Measurements from ENCODE around the gene ADM.

ADM gene

DNA sequence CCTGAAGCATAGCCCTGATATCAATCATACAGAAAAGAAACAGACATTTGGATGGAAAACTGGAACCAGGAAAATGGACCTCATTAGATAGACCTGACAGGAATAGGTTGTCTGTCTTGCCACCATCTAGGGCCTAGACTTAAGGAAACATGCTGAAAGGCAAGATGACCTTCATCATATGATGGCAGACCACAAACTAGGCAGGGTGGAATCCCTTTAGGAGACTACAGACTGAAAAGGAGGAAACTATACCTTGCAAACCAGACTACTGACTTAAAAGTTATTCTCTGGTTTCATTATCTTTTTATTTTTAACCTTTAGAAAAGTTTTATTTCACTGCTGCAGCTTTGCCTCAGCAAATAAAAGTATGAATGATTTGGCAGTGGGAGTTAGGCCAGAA, 31.1 kb upstream of the ADM start:
- H3K27ac ChIP-seq (ENCODE audit: low read length), result no peak overlapping the region
- H3K27me3 ChIP-seq (ENCODE audit: control insufficient read depth, insufficient read depth, low read length), result no peaks in the 10 kb centered on the region
- H3K9me3 ChIP-seq (ENCODE audit: control insufficient read depth, insufficient read depth, low read length), result no peaks in the 10 kb centered on the region
- H3K4me1 ChIP-seq (ENCODE audit: control insufficient read depth, insufficient read depth, low read length), result no peaks in the 10 kb centered on the region; the same call in 1 of the 2 replicates
- no peak overlapping the region for H3K4me3 ChIP-seq (ENCODE audit: low read length)
- DNase-seq (ENCODE audit: low read depth, low spot score), result no peak
- H3K36me3 ChIP-seq (ENCODE audit: control insufficient read depth, insufficient read depth, low read length), result no peaks in the 10 kb centered on the region

DNA sequence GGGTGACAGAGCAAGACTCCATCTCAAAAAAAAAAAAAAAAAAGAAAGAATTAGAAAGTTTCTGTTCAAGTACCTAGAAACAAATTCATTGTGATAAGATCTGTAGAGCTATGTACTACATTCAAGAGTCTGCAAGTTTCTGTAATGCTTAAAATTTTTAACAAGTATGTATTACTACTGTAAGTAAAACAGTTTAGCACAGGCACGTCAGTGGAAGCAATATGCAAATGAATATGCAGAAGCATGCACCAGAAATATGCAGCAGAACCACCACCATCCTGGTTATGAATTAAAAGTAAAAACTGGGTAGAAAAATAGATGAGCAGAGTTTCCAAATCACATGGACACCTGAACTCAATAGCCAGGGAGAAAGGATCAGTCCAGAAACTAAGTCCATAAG, 30.1 kb upstream of the ADM start:
- Histone ChIP-seq H3K27me3 (ENCODE audit: control insufficient read depth, insufficient read depth, low read length) (no peaks in the 10 kb centered on the region), H3K27ac (ENCODE audit: low read length) (no peak overlapping the region)
- no CpG with 5 or more reads among the region's 1 CpG for WGBS (ENCODE audit: insufficient coverage, insufficient read length)

DNA sequence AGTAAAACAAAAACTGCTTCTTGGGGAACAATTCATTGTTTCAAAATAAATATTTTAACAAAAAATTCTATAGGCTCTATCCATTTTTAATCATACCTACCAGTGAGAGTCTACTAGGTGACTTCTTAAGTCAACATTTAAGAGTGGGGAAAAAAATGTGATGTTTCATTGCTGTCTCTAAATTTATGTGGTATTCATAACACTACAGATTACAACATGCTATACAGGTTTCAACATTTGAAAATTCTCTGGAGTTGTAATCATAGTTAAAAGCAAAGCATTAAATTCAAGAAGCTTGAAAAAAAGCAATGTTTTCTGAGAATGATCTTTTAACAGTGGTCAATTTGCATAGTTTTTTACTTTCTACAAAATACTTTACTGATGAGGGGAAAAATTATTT, 29.2 kb upstream of the ADM start:
- H3K36me3 ChIP-seq (ENCODE audit: control insufficient read depth, insufficient read depth, low read length), result no peaks in the 10 kb centered on the region
- H3K27ac ChIP-seq (ENCODE audit: low read length), result no peak overlapping the region
- no peak for DNase-seq (ENCODE audit: low read depth, low spot score)

More for the DNA sequence above, 30.1 kb upstream of the ADM start:
- H3K36me3 ChIP-seq (ENCODE audit: control insufficient read depth, insufficient read depth, low read length), result no peaks in the 10 kb centered on the region
- H3K4me1 ChIP-seq (ENCODE audit: control insufficient read depth, insufficient read depth, low read length), result no peaks in the 10 kb centered on the region; the same call in 1 of the 2 replicates
- no peaks in the 10 kb centered on the region for H3K9me3 ChIP-seq (ENCODE audit: control insufficient read depth, insufficient read depth, low read length)
- DNase-seq (ENCODE audit: low read depth, low spot score), result no peak
- H3K4me3 ChIP-seq (ENCODE audit: low read length), result no peak overlapping the region

DNA sequence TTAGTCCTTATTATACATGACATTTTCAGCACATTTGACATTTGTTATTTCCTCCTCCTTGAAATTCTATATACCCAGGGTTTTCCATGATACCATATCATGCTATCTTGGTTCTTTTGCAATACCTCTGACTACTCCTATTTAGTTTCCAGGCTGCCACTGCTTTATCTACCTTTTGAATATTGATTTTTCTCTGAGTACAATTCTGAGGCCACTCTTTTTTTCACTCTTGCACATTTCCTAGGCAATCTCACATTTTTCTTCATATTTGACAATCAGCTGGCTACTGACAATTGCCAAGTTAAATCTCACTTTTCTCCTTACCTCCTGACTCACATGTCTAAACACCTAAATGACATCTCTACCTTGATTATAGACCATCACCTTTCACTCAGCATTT, 22.8 kb upstream of the ADM start:
- H3K27me3 ChIP-seq (ENCODE audit: control insufficient read depth, insufficient read depth, low read length), result no peaks in the 10 kb centered on the region
- DNase-seq (ENCODE audit: low read depth, low spot score), result no peak
- no peaks in the 10 kb centered on the region for H3K36me3 ChIP-seq (ENCODE audit: control insufficient read depth, insufficient read depth, low read length)
- H3K27ac ChIP-seq (ENCODE audit: low read length), result no peak overlapping the region
- H3K9me3 ChIP-seq (ENCODE audit: control insufficient read depth, insufficient read depth, low read length), result no peaks in the 10 kb centered on the region
- no peaks in the 10 kb centered on the region; the same call in 1 of the 2 replicates for H3K4me1 ChIP-seq (ENCODE audit: control insufficient read depth, insufficient read depth, low read length)
- H3K4me3 ChIP-seq (ENCODE audit: low read length), result no peak overlapping the region

More for the DNA sequence above, 29.2 kb upstream of the ADM start:
- H3K27me3 ChIP-seq (ENCODE audit: control insufficient read depth, insufficient read depth, low read length), result no peaks in the 10 kb centered on the region
- H3K9me3 ChIP-seq (ENCODE audit: control insufficient read depth, insufficient read depth, low read length), result no peaks in the 10 kb centered on the region
- no peaks in the 10 kb centered on the region; the same call in 1 of the 2 replicates for H3K4me1 ChIP-seq (ENCODE audit: control insufficient read depth, insufficient read depth, low read length)
- no peak overlapping the region for H3K4me3 ChIP-seq (ENCODE audit: low read length)

DNA sequence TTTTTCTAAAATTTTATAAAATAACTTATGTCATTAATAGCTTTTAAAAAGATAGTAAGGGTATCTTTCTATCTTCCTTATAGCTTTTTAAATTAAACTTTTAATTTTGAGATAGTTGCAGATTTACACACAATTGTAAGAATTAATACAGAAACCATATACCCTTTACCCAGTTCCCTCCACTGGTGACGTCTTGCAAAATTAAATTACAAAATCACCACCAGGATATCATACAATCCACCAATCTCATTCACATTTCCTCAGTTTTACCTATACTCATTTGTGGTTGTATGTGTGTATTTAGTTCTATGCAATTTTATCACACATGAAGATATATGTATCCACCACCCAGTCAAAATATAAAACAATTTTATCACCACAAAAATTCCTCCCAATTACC, 20.9 kb upstream of the ADM start:
- H3K27ac ChIP-seq (ENCODE audit: low read length), result no peak overlapping the region
- DNase-seq (ENCODE audit: low read depth, low spot score), result no peak
- H3K4me3 ChIP-seq (ENCODE audit: low read length), result no peak overlapping the region
- no peaks in the 10 kb centered on the region; the same call in 1 of the 2 replicates for H3K4me1 ChIP-seq (ENCODE audit: control insufficient read depth, insufficient read depth, low read length)
- WGBS (ENCODE audit: insufficient coverage, insufficient read length), result 100% methylated on average over 1 of the region's 1 CpG
- H3K27me3 ChIP-seq (ENCODE audit: control insufficient read depth, insufficient read depth, low read length), result no peaks in the 10 kb centered on the region
- H3K9me3 ChIP-seq (ENCODE audit: control insufficient read depth, insufficient read depth, low read length), result no peaks in the 10 kb centered on the region
- H3K36me3 ChIP-seq (ENCODE audit: control insufficient read depth, insufficient read depth, low read length), result no peaks in the 10 kb centered on the region

DNA sequence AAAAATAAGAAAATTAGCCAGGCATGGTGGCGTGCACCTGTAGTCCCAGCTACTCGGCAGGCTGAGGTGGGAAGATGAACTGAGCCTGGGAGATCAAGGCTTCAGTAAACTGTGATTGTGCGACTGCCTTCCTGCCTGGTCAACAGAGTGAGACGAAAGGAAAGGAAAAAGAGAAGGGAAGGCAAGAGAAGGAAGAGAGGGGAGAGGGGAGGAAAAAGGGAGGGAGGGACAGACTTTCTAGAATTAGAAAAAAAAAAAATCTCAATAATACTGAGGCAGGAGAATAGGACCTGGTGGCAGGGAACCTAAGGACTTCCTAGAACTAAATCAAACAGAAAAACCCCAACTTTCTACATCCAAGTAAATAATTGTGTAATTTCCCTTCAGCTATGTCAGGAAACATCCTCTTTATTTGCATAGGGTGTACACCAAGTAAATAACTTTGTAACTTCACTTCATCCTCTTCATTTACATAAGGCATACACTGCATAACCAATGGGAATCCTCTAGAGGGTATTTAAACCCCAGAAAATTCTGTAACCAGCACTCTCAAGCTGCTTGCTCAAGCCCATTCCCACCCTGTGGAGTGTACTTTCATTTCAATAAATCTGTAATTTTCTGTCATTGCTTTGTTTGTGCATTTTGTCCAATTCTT, 19.6 kb upstream of the ADM start:
- no peaks in the 10 kb centered on the region for H3K27me3 ChIP-seq (ENCODE audit: control insufficient read depth, insufficient read depth, low read length)
- H3K4me3 ChIP-seq (ENCODE audit: low read length), result no peak overlapping the region
- no peaks in the 10 kb centered on the region for H3K9me3 ChIP-seq (ENCODE audit: control insufficient read depth, insufficient read depth, low read length)
- H3K27ac ChIP-seq (ENCODE audit: low read length), result no peak overlapping the region
- peaks cover 4% of the 10 kb centered on the region; the same call in 1 of the 2 replicates for H3K36me3 ChIP-seq (ENCODE audit: control insufficient read depth, insufficient read depth, low read length)
- no CpG with 5 or more reads among the region's 4 CpGs for WGBS (ENCODE audit: insufficient coverage, insufficient read length)
- peaks cover 3% of the 10 kb centered on the region for H3K4me1 ChIP-seq (ENCODE audit: control insufficient read depth, insufficient read depth, low read length)
- DNase-seq (ENCODE audit: low read depth, low spot score), result no peak

DNA sequence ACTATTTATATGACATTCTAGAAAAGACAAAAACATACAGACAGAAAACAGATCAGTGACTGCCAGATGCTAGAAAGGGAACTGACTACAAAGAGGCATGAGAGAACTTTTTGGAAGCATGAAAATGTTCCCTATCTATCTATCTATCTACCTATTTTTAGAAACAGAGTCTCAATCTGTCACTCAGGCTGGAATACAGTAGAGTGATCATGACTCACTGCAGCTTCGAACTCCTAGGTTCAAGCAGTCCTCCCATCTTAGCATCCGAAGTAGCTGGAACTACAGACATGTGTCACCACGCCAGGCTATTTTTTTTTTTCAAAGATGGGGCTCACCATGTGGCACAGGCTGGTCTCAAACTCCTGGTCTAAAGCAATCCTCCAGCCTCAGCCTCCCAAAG, 17.7 kb upstream of the ADM start:
- Histone ChIP-seq H3K27me3 (ENCODE audit: control insufficient read depth, insufficient read depth, low read length) (no peaks in the 10 kb centered on the region), H3K9me3 (ENCODE audit: control insufficient read depth, insufficient read depth, low read length) (no peaks in the 10 kb centered on the region), H3K36me3 (ENCODE audit: control insufficient read depth, insufficient read depth, low read length) (peaks cover 4% of the 10 kb centered on the region; the same call in 1 of the 2 replicates), H3K4me3 (ENCODE audit: low read length) (no peak overlapping the region), H3K27ac (ENCODE audit: low read length) (no peak overlapping the region), H3K4me1 (ENCODE audit: control insufficient read depth, insufficient read depth, low read length) (peaks cover 4% of the 10 kb centered on the region)
- no CpG with 5 or more reads among the region's 3 CpGs for WGBS (ENCODE audit: insufficient coverage, insufficient read length)
- no peak for DNase-seq (ENCODE audit: low read depth, low spot score)

DNA sequence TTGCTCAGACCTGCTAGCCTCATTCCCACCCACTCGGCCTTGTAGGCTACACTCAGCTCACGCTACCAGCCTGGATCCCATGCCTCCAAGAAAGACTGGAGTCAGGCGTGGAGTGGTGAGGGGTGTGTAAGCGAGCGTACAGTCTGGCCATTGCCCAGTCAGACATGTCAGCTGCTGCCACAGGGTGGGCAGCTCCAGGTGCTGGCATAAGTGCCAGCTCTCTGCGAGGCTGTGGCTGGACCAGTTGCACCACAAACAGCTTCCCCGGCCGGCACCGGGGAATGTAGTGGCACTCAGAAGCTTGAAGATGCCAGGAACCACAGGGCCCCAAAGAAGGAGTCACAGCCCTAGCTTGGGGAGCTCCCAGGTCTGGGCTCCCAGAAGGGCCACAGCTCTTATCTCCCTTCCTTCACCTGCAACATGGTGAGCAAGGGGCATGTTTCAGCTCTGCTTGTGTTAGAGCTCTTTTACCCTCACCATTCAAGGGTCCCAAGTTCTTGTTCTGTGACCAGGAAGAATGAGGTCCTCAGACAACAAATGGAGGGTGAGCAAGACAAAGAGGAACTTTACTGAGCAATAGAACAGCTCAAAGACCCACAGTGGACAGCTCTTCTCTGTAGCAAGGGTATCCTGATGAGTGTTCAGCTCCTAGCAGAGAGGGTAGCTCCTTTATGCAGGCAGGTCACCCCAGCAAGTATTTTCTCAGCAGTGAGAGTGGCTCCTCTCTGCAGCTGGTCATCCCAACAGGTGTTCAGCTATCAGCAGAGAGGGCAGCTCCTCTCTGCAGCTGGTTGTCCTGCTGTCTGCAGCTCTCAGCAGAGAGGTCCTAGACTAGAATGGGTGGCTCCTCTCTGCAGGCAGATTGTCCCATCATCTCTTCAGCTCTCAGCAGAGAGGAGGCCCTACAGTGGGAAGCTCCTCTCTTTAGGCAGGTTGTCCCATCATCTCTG, 16.8 kb upstream of the ADM start:
- Histone ChIP-seq H3K27ac (ENCODE audit: low read length) (no peak overlapping the region), H3K36me3 (ENCODE audit: control insufficient read depth, insufficient read depth, low read length) (peaks cover 4% of the 10 kb centered on the region; the same call in 1 of the 2 replicates), H3K4me3 (ENCODE audit: low read length) (no peak overlapping the region), H3K27me3 (ENCODE audit: control insufficient read depth, insufficient read depth, low read length) (no peaks in the 10 kb centered on the region), H3K9me3 (ENCODE audit: control insufficient read depth, insufficient read depth, low read length) (no peaks in the 10 kb centered on the region), H3K4me1 (ENCODE audit: control insufficient read depth, insufficient read depth, low read length) (peaks cover 4% of the 10 kb centered on the region)
- no CpG with 5 or more reads among the region's 9 CpGs for WGBS (ENCODE audit: insufficient coverage, insufficient read length)
- no peak for DNase-seq (ENCODE audit: low read depth, low spot score)

DNA sequence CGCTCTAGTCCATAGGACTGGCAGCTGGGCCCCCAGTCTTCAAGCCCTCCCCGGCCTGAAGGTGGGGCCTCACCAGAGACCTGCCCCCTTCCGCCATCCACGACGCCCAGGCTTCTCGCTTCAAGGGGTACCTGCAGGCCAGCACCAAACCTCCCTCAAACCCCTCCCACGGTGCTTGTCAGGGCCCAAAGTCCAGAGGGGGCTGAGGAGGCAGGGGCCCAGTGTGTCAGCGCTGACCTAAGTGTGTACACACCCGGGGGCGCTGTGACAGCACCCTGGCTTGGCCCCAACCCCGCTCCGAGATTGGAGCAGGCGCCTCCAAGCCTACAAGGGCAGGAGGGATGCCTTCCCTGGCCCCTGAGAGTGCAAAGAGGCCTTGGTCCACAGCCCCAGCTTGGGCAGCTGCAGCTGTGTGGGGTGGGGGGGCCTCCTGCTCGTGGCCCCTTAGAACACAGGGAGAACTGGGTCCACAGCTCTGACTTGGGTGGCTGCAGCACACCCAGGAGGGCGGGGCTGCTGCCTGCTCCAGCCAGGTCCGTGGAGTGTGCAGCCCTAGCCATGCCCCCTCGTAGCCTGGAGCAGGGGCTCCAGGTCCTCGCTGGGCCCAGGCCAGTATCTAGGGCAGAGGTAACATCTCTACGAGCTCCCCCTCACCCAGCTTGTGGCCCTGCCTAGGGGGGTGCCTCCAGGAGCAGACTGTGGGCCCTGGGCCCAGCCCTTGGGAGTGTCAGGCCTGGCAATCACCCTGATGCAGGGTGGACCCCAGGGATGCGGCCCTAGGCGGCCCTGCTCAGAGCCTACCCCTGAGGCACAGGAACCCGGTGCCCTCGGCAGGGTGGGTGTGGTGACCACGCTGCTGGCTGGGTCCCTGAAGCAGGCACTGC, 15.8 kb upstream of the ADM start:
- Histone ChIP-seq H3K36me3 (ENCODE audit: control insufficient read depth, insufficient read depth, low read length) (peaks cover 4% of the 10 kb centered on the region; the same call in 1 of the 2 replicates), H3K27ac (ENCODE audit: low read length) (no peak overlapping the region), H3K4me3 (ENCODE audit: low read length) (no peak overlapping the region), H3K9me3 (ENCODE audit: control insufficient read depth, insufficient read depth, low read length) (no peaks in the 10 kb centered on the region), H3K4me1 (ENCODE audit: control insufficient read depth, insufficient read depth, low read length) (peaks cover 4% of the 10 kb centered on the region), H3K27me3 (ENCODE audit: control insufficient read depth, insufficient read depth, low read length) (no peaks in the 10 kb centered on the region)
- no CpG with 5 or more reads among the region's 24 CpGs for WGBS (ENCODE audit: insufficient coverage, insufficient read length)
- DNase-seq (ENCODE audit: low read depth, low spot score), result no peak

DNA sequence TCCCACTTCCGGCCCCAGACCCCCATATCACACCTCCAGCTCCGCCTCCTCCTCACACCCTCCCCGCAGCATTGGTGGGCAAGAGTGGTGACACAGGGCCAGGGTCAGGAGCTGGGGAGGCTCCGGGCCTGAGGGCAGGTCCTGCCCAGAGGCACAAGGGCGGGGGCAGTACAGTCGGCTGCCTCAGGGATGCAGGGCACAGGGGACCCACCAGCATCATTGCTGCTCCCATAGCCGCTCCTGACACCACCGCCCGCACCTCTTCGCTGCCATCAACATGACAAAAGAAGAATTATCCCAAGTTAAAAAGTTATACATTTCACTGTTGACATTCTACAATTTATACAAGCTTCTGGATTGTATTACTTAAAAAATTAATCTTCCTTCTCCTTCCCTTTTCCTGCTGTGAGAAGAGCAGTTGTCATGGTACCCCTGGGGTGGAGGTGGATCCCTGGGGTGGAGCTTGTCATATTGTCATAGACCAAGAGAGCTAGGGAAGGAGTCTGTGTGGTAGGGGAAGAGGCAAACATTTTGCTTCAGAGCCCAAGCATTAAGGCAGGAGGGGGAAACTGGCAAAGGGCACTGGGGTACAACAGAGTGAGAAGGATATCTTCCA, 15.0 kb upstream of the ADM start:
- Histone ChIP-seq H3K4me3 (ENCODE audit: low read length) (no peak overlapping the region), H3K36me3 (ENCODE audit: control insufficient read depth, insufficient read depth, low read length) (peaks cover 4% of the 10 kb centered on the region; the same call in 1 of the 2 replicates), H3K4me1 (ENCODE audit: control insufficient read depth, insufficient read depth, low read length) (peaks cover 4% of the 10 kb centered on the region), H3K27ac (ENCODE audit: low read length) (no peak overlapping the region), H3K27me3 (ENCODE audit: control insufficient read depth, insufficient read depth, low read length) (no peaks in the 10 kb centered on the region), H3K9me3 (ENCODE audit: control insufficient read depth, insufficient read depth, low read length) (no peaks in the 10 kb centered on the region)
- no CpG with 5 or more reads among the region's 10 CpGs for WGBS (ENCODE audit: insufficient coverage, insufficient read length)
- no peak for DNase-seq (ENCODE audit: low read depth, low spot score)
